Measurements from ENCODE around the gene ACOT11. TPM values are rescaled to one million over a fixed set of nuclear protein-coding genes. Genes with fewer than 3 reads are reported as not detected.

The ACOT11 gene
- total RNA-seq, 1 experiment from 2014 or later = 1.9 TPM

DNA sequence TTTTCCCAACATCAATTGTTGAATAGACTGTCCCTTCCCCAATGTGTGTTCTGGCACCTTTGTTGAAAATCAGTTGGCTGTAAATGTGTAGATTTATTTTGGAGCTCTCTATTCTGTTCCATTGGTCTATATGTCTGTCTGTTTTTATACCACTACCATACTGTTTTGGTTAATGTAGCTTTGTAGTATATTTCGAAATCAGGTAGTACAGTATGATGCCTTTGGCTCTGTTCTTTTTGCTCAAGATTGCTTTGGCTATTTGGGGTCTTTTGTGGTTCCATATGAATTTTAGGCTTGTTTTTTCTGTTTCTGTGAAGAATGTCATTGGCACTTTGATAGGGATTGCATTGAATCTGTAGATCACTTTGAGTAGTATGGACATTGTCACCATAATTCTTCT is 8.1 kb downstream of the ACOT11 start:
- CTCF ChIA-PET = no interaction called here
- DNase-seq (ENCODE audit: low read depth, low spot score) = no peak
- H3K4me3 ChIP-seq (ENCODE audit: low read depth in 2 of 2, low read length in 2 of 2) = no peak overlapping the region
- H3K36me3 ChIP-seq (ENCODE audit: control insufficient read depth, insufficient read depth, low read length) = no peaks in the 10 kb centered on the region
- POLR2A ChIA-PET = no interaction called here
- no TSS peak for BruUV-seq (replicated peaks)
- no peak for ATAC-seq
- no peaks in the 10 kb centered on the region for H3K9me3 ChIP-seq (ENCODE audit: control insufficient read depth, insufficient read depth, low read depth, low read length)
- in situ Hi-C loops (cut with HindIII; ENCODE audit: low pct_unique_long_range_greater_than_20kb, low sequenced_read_pairs) = no loop called here
- no peaks in the 10 kb centered on the region for H3K27me3 ChIP-seq (ENCODE audit: control insufficient read depth, insufficient read depth, low read length)
- no peak overlapping the region for H3K27ac ChIP-seq (ENCODE audit: low read length)
- TF ChIP-seq, protein P1, sequence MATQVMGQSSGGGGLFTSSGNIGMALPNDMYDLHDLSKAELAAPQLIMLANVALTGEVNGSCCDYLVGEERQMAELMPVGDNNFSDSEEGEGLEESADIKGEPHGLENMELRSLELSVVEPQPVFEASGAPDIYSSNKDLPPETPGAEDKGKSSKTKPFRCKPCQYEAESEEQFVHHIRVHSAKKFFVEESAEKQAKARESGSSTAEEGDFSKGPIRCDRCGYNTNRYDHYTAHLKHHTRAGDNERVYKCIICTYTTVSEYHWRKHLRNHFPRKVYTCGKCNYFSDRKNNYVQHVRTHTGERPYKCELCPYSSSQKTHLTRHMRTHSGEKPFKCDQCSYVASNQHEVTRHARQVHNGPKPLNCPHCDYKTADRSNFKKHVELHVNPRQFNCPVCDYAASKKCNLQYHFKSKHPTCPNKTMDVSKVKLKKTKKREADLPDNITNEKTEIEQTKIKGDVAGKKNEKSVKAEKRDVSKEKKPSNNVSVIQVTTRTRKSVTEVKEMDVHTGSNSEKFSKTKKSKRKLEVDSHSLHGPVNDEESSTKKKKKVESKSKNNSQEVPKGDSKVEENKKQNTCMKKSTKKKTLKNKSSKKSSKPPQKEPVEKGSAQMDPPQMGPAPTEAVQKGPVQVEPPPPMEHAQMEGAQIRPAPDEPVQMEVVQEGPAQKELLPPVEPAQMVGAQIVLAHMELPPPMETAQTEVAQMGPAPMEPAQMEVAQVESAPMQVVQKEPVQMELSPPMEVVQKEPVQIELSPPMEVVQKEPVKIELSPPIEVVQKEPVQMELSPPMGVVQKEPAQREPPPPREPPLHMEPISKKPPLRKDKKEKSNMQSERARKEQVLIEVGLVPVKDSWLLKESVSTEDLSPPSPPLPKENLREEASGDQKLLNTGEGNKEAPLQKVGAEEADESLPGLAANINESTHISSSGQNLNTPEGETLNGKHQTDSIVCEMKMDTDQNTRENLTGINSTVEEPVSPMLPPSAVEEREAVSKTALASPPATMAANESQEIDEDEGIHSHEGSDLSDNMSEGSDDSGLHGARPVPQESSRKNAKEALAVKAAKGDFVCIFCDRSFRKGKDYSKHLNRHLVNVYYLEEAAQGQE (IDR thresholded peaks at IDR 0.05; ENCODE audit: insufficient read depth in 1 of 2, low read depth in 2 of 2, low read length in 1 of 2) = no peak
- TF ChIP-seq SIN3A (IDR thresholded peaks at IDR 0.05; ENCODE audit: borderline replicate concordance, insufficient read depth, low read depth, low read length) = no peak
- no peak for TF ChIP-seq TCF7L2 (IDR thresholded peaks at IDR 0.05; ENCODE audit: low read depth, low read length)
- TF ChIP-seq POLR2AphosphoS5 (IDR thresholded peaks at IDR 0.05; ENCODE audit: low read depth, low read length) = no peak
- no peak for TF ChIP-seq CTCF (IDR thresholded peaks at IDR 0.05)
- no peaks in the 10 kb centered on the region for H3K4me1 ChIP-seq (ENCODE audit: control insufficient read depth, insufficient read depth, low read length)
- intact Hi-C loops (cut with micrococcal nuclease; ENCODE audit: unreplicated experiment) = no loop called here

DNA sequence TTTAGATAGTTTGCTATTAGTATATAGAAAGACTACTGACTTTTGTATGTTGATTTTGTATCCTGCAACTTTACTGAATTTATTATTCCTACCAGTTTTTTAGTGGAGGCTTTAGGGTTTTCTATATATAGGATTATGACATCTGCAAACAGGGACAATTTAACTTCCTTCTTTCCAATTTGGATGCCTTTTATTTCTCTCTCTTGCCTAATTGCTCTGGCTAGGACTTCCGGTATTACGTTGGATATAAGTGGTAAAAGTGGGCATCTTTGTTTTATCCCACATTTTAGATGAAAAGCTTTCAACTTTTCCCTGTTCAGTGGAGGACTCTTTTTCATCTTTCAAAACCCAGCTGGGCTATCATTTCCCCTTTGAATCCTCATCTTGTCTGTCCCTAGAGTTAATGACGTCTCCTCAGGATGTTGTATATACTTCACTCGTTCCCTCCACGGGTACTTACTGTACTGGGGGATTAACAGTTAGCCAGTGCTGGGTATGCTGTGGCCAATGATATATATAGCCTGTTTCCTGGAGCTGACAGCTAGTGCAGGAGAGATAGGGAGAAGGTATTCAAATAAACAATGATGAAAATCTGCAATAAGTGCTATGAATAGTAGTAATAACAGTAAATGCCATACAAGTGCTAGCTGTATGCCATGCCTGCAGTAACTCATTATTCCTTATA is 9.8 kb downstream of the ACOT11 start:
- POLR2A ChIA-PET = no interaction called here
- DNase-seq (ENCODE audit: low read depth, low spot score) = no peak
- Histone ChIP-seq H3K27ac (ENCODE audit: low read length) (no peak overlapping the region), H3K4me3 (ENCODE audit: low read depth in 2 of 2, low read length in 2 of 2) (no peak overlapping the region), H3K4me1 (ENCODE audit: control insufficient read depth, insufficient read depth, low read length) (no peaks in the 10 kb centered on the region), H3K27me3 (ENCODE audit: control insufficient read depth, insufficient read depth, low read length) (no peaks in the 10 kb centered on the region), H3K9me3 (ENCODE audit: control insufficient read depth, insufficient read depth, low read depth, low read length) (no peaks in the 10 kb centered on the region), H3K36me3 (ENCODE audit: control insufficient read depth, insufficient read depth, low read length) (no peaks in the 10 kb centered on the region)
- no peak for ATAC-seq
- TF ChIP-seq SIN3A (IDR thresholded peaks at IDR 0.05; ENCODE audit: borderline replicate concordance, insufficient read depth, low read depth, low read length) = no peak
- TF ChIP-seq TCF7L2 (IDR thresholded peaks at IDR 0.05; ENCODE audit: low read depth, low read length) = no peak
- no peak for TF ChIP-seq CTCF (IDR thresholded peaks at IDR 0.05)
- TF ChIP-seq, protein P1 (IDR thresholded peaks at IDR 0.05; ENCODE audit: insufficient read depth in 1 of 2, low read depth in 2 of 2, low read length in 1 of 2) = no peak
- TF ChIP-seq POLR2AphosphoS5 (IDR thresholded peaks at IDR 0.05; ENCODE audit: low read depth, low read length) = no peak
- in situ Hi-C loops (cut with HindIII; ENCODE audit: low pct_unique_long_range_greater_than_20kb, low sequenced_read_pairs) (no loop called here), intact Hi-C loops (cut with micrococcal nuclease; ENCODE audit: unreplicated experiment) (no loop called here)
- BruUV-seq (replicated peaks) = no TSS peak
- CTCF ChIA-PET = no interaction called here
